GM08714 (cell line): Measurements from ENCODE around the gene AP5B1.
"Not testable (repeated sequence)": the region's sequence is repeated elsewhere in the genome, so short reads cannot be mapped to it uniquely, and the experiment has no call there.

Experiments used
- H3K4me3 ChIP-seq: fragments of 200-500 bp; sonication (Bioruptor generic); 2 replicates; pipeline ENCODE4 v1.5.1; 2014; ENCODE audit warnings: mild to moderate bottlenecking, low read length, inconsistent platforms
- ZNF274 ChIP-seq: IDR thresholded peaks from 2 replicates; pipeline ENCODE4 v1.6.1; 2012; ENCODE audit warnings: mild to moderate bottlenecking, low read depth, low read length

The AP5B1 gene

DNA sequence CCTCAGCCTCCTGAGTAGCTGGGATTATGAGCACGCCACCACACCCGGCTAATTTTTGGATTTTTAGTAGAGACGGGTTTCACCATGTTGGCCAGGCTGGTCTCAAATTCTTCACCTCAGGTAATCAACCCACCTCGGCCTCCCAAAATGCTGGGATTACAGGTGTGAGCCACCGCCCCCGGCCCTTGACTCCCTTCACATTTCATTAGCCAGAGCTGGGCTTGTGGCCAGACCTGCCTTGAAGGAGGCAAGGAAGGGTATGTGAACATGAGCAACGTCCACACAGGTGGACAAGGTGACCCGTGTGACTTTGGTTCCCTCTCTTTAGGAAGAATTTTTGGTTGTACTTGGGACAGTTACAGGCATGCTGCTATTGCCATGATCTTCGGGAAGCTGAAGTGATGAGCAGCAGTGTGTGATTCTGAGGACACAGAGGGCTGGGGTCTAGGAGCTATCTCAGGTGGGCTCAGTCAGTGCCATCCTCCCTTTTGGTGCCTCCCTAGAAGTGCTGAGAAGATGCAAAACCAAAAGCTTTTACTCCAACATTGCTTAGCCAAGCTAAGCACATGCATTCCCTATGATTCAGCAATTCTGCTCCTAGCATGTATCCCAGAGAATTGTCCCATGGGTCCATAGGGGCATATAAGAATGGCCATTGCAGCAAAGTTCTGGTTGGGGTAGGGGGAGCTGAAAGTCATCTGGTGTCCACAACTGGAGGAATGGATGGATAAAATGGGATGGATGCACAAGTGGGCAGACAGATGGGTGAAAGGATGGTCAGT, 6.1 kb downstream of the AP5B1 start:
- TF ChIP-seq ZNF274, result no peak
- H3K4me3 ChIP-seq, result no peak overlapping the region

DNA sequence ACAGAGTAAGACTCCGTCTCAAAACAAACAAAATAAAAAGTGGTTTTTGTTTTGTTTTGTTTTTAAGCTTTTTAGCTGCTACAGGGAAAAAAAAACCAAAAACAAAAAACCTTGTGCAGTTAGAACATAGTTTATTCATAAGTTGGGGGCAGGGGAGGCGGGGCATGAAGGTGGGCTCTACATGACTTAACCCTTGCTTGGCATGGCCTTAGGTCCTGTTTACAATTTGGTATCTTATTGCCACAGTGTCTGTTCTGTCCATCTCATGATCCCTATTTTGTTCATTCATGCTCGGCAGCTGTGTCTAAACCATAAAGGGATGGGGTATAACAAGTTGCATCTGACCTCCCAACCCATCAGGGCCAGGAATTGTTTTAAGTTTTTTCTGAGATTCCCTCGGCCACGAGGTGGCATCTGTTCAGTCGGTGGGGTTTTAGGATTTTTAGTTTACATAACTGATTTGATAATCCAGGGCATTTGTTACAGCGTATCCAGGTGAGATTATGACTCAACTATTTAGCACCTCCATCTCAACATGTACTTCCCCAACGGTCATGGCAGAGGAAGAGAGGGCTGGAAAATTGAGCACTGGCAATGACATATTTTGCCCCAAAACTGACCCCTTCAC, 6.9 kb downstream of the AP5B1 start:
- no peak for TF ChIP-seq ZNF274
- H3K4me3 ChIP-seq, result no peak overlapping the region

DNA sequence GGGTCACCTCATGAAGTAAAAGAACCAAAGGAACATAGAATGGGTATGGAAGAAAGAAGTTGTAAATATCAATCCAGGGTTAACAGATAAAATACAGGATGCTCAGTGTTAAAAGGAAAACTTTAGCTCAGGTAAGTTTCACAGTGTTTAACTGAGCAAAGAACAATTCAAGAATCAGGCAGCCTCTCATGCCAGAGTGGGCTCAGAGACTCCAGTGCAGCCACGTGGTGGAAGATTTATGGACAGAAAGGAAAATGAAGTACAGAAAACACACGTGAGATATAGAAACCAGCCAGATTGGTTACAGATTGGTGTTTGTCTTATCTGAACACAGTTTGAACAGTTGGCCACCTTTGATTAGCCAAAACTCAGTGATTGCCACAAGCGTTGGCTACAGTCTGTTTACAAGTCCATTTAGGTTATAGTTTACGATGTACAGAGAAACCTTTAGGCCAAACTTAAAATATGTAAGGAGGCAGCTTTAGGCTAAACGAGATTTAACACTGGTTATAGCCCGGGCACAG, 9.1 kb downstream of the AP5B1 start:
- no peak overlapping the region for H3K4me3 ChIP-seq
- TF ChIP-seq ZNF274, result no peak

DNA sequence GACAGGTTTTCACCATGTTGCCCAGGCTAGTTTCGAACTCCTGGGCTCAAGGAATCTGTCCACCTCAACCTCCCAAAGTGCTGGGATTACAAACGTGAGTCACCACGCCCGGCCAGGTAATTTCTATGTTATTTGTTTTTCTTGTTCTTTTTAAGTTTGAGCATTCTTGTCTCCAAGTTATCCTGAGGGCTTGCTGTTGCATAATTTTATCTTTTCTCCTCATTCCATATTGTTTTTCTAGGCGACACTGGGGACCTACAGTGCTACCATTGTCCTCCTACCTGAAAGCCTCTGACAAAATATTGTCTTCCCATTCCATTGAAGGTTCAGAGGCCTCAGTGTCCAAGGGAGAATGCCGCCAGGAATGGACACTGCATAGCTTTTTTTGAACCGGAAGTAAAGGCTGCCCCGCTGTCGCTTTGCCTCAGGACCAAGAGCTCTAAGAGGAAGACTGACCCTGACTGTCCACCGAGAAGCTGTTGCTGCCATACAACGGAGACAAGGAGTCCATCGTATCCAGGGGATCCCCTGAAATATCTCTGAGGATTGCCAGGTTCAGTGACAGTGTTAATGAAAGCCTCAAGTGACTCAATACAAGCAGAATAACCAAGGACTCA, 9.7 kb downstream of the AP5B1 start:
- H3K4me3 ChIP-seq, result no peak overlapping the region
- no peak for TF ChIP-seq ZNF274

DNA sequence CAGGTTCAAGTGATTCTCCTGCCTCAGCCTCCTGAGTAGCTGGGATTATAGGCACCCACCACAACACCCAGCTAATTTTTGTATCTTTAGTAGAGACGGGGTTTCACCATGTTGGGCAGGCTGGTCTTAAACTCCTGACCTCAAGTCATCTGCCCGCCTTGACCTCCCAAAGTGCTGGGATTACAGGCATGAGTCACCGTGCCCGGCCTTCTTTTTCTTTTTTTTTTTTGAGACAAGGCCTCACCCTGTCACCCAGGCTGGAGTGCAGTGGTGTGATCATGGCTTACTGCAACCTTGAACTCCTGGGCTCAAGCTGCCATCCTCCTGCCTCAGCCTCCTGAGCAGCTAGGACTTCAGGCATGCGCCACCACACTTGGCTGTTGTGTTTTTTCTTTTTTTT, 13.0 kb downstream of the AP5B1 start:
- not testable (repeated sequence) for H3K4me3 ChIP-seq

DNA sequence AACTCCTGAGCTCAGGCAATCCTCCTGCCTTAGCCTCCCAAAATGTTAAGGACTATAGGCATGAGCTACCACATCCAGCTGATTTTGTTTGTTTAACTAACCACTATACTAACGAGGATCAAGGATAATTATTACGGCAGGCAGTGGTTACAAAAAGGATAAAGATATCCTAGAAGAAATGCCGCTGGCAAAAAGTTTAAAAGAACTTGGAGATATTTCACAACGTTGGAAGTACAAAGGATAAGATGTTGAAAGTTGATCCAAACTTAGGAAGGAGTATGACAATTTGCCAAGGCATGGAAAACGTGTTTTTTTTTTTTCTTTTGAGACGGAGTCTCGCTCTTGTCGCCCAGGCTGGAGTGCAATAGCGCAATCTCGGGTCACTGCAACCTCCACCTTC, 13.4 kb downstream of the AP5B1 start:
- no peak for TF ChIP-seq ZNF274
- H3K4me3 ChIP-seq, result no peak overlapping the region

DNA sequence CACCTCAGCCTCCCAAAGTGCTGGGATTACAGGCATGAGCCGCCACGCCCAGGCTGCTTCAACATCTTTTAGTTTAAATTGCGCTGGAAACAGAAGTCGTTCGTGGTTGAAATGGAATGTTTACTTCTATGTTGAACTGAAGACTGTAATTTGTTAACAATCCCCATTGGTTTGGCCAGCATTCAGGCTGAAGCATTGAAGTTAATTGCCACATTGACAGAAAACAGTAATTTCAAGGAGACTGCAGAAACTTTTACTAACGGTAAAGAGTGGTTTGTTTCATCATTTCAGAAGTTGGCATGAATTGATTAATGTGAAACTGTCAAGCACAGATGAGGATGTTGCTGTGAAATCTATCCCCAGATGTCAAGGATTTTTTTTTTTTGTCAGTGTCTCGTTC, 14.2 kb downstream of the AP5B1 start:
- no peak overlapping the region for H3K4me3 ChIP-seq
- TF ChIP-seq ZNF274, result no peak

DNA sequence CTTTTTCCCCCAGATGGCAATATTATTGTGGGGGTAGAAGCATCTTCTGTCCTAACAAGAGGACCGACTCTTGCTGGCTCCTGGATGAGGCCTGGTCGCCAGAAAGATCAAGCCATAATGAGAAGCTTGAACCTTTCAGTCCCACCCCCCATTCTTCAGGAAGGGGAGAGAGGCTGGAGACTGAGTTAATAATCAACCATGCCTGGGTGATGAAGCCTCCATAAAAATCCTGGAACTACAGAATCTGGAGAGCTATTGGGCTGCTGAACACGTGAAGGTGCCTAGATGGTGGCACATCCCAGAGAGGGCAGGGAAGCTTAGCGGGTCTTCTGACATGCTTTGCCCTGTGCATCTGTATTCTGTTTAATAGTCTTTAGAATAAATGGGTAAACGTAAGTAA, 16.3 kb downstream of the AP5B1 start:
- no peak for TF ChIP-seq ZNF274
- no peak overlapping the region for H3K4me3 ChIP-seq

DNA sequence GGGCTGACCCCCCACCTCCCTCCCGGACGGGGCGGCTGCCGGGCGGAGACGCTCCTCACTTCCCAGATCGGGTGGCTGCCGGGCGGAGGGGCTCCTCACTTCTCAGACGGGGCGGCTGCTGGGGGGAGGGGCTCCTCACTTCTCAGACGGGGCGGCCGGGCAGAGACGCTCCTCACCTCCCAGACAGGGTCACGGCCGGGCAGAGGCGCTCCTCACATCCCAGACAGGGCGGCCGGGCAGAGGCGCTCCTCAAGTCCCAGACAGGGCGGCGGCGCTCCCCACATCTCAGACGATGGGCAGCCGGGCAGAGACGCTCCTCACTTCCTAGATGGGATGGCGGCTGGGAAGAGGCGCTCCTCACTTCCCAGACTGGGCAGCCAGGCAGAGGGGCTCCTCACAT, 18.0 kb downstream of the AP5B1 start:
- H3K4me3 ChIP-seq, result not testable (repeated sequence)

DNA sequence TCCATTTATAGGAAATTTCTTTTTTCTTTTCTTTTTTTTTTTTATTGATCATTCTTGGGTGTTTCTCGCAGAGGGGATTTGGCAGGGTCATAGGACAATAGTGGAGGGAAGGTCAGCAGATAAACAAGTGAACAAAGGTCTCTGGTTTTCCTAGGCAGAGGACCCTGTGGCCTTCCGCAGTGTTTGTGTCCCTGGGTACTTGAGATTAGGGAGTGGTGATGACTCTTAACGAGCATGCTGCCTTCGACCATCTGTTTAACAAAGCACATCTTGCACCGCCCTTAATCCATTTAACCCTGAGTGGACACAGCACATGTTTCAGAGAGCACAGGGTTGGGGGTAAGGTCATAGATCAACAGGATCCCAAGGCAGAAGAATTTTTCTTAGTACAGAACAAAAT, 18.6 kb downstream of the AP5B1 start:
- H3K4me3 ChIP-seq, result not testable (repeated sequence)

DNA sequence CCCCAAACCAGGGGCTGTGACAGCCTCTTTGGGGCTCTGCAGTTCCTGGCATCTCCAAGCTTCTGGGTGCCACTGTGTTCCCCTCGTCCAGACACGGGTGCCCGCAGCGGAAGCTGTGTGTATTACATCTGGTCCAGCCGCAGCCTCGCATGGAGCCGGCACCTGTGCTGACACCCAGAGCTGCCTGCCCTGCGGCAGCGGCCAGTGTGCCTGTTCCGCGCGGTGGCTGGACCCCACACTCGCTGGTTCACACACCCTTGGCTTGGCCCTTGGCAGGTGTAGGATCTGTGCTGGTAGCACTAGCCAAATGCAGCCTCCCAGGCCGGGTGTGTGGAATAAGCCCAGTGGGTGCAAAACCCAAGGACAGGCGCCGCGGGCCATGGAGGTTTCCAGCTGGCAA, 35.7 kb downstream of the AP5B1 start:
- H3K4me3 ChIP-seq, result no peak overlapping the region
- no peak for TF ChIP-seq ZNF274

DNA sequence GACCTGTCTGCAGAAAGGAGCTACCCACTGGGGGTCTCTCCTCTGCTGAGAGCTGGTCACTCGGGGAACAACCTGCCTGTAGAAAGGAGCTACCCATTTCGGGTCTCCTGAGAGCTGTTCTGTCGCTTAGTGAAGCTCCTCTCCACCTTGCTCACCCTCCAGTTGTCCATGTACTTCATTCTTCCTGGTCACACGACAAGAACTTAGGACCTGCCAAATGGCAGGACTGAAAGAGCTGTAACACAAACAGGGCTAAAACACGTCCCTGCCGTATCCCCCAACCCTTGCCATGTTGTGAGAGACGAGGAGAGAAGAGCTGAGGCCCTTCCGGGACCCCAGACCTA, 36.1 kb downstream of the AP5B1 start:
- TF ChIP-seq ZNF274, result no peak
- H3K4me3 ChIP-seq, result no peak overlapping the region

DNA sequence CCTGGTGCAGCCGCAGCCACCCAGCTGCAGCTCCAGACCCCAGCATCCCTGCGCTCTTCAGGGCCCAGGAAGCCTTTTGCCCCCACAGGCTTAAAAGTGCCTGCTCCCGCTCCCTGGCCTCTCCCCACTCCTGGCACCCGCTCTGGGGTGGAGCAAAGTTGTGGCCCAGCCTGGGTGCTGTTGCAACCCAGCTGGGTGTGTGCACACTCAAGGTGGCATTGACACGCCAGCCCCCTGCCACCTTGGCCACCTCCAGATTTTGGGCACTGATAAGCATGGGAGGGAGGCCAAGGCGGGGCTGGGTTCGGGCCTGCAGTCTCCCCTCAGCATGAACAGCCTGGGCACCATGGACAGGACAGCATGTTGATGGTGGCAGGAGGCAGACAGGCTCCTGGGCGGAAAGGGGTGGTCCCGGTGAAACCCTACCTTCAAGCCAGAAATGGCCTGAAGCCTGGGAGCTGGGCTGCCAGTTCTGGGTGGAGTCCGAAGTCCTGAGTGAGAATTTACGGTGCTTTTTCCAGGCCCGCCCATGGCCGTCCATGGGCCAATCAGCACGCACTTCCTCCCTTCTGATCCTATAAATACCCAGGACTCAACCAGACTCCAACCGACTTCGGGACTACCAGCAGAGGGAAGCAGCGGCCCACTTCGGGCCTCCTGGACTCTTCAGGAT, 36.6 kb downstream of the AP5B1 start:
- TF ChIP-seq ZNF274, result no peak

DNA sequence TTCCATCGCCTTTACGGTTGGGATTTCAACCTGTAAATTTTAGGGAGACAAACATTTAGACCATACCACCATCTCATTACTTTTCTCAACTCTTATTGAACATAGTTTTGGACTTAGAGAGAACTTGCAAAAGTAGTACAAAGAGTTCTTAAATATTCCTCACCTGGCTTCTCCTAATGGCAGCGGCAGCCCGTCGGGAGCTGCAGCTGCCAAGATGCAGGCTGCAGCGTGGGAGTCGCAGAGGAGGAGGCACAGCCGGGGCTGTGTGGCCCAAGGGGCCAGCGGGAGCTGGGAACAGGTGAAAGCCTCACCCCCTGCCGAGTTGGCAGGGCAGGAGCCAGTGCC, 37.1 kb downstream of the AP5B1 start:
- TF ChIP-seq ZNF274, result no peak
- no peak overlapping the region for H3K4me3 ChIP-seq

More for the DNA sequence above, 36.6 kb downstream of the AP5B1 start:
- no peak overlapping the region for H3K4me3 ChIP-seq

DNA sequence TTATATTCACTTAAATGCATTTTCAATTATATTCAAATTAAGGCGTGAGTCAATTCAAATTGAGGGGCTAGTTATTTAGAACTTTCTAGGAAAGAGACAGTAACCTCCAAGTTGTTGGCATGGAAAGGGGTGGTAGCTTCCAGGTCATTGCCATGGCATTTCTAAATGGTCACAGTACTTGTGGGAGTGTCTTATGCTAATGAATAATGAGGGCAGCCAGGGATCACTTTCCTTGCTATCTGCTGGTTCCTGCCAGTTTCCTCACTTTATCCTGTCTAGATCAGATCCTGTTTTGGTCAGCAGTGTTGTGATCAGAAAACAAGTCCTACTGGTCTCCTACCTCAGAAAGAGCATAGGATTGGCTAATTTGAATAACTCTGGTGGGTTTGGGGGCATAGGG, 38.4 kb downstream of the AP5B1 start:
- no peak for TF ChIP-seq ZNF274
- H3K4me3 ChIP-seq, result no peak overlapping the region
